Common myeloid progenitor, CD34-positive (primary cell): ENCODE results near the gene MAP4K4.
"Not testable (repeated sequence)": the region's sequence is repeated elsewhere in the genome, so short reads cannot be mapped to it uniquely, and the experiment has no call there.

Experiments used
- CTCF ChIA-PET: fragments of 350-600 bp; sonication (Branson Sonifier 250); formaldehyde crosslinking; loops from one replicate; lab custom pipeline; 2021; ENCODE audit warnings: antibody characterized with exemption; lab: Charles Lee
- POLR2A ChIA-PET: fragments of 350-600 bp; sonication (Branson Sonifier 250); formaldehyde crosslinking; loops from one replicate; lab custom pipeline; 2021; ENCODE audit warnings: antibody characterized with exemption; lab: Charles Lee
- DNase-seq, 3 donors: peaks; one replicate each; pipeline versions ENCODE4 v3.0.0 to v3.0.0-alpha.2; 2013
- H3K27ac ChIP-seq, 2 experiments: 1 replicate in 1 of 2; 2 replicates in 1 of 2; pipeline ENCODE4 v1.7.0; 2013; ENCODE audit warnings: inconsistent platforms in 2 of 2, low read length in 2 of 2, mild to moderate bottlenecking in 2 of 2, low read depth in 1 of 2, moderate library complexity in 1 of 2; ENCODE audit not compliant: severe bottlenecking in 2 of 2, insufficient read depth in 1 of 2, poor library complexity in 1 of 2
- H3K27me3 ChIP-seq, 5 experiments: replicated peaks in 2 of 5; 1 replicate in 3 of 5; 2 replicates in 2 of 5; pipeline versions ENCODE4 v1.6.1 to v1.7.0; 2013; ENCODE audit warnings: low read length in 4 of 5, mild to moderate bottlenecking in 2 of 5, moderate library complexity in 2 of 5, inconsistent platforms in 1 of 5; ENCODE audit not compliant: insufficient read depth in 5 of 5, control insufficient read depth in 4 of 5
- H3K36me3 ChIP-seq, 4 experiments: 1 replicate in 2 of 4; 2 replicates in 2 of 4; pipeline versions ENCODE4 v1.6.1 to v1.7.0; 2013; ENCODE audit warnings: low read length in 3 of 4, control low read depth in 1 of 4, mild to moderate bottlenecking in 1 of 4; ENCODE audit not compliant: control insufficient read depth in 4 of 4, insufficient read depth in 4 of 4
- H3K4me1 ChIP-seq, 4 experiments: 1 replicate in 3 of 4; 2 replicates in 1 of 4; pipeline versions ENCODE4 v1.6.1 to v1.7.1; 2013; ENCODE audit warnings: low read length in 3 of 4, mild to moderate bottlenecking in 3 of 4, control low read depth in 1 of 4, inconsistent platforms in 1 of 4, moderate library complexity in 1 of 4; ENCODE audit not compliant: control insufficient read depth in 4 of 4, insufficient read depth in 4 of 4; ENCODE audit errors: control extremely low read depth in 1 of 4
- H3K4me3 ChIP-seq, 7 experiments: 1 replicate in 4 of 7; 2 replicates in 3 of 7; pipeline versions ENCODE4 v1.5.1 to v1.7.0; 2013; ENCODE audit warnings: mild to moderate bottlenecking in 7 of 7, low read length in 6 of 7, moderate library complexity in 6 of 7, inconsistent platforms in 2 of 7, low read depth in 2 of 7, control low read depth in 1 of 7; ENCODE audit not compliant: insufficient read depth in 4 of 7, control insufficient read depth in 1 of 7; ENCODE audit errors: extremely low read depth in 1 of 7
- H3K9me3 ChIP-seq, 5 experiments: 1 replicate in 4 of 5; 2 replicates in 1 of 5; pipeline versions ENCODE4 v1.6.1 to v1.7.1; 2013; ENCODE audit warnings: low read length in 4 of 5, mild to moderate bottlenecking in 2 of 5, inconsistent platforms in 1 of 5, low read depth in 1 of 5, moderate library complexity in 1 of 5; ENCODE audit not compliant: control insufficient read depth in 4 of 5, insufficient read depth in 2 of 5; ENCODE audit errors: control extremely low read depth in 1 of 5
- WGBS: methylation state at CpG from one replicate; pipeline ENCODE4 v1.1.5; 2013; ENCODE audit not compliant: insufficient coverage; 5-methylcytosine and 5-hydroxymethylcytosine counted together

The MAP4K4 gene

DNA sequence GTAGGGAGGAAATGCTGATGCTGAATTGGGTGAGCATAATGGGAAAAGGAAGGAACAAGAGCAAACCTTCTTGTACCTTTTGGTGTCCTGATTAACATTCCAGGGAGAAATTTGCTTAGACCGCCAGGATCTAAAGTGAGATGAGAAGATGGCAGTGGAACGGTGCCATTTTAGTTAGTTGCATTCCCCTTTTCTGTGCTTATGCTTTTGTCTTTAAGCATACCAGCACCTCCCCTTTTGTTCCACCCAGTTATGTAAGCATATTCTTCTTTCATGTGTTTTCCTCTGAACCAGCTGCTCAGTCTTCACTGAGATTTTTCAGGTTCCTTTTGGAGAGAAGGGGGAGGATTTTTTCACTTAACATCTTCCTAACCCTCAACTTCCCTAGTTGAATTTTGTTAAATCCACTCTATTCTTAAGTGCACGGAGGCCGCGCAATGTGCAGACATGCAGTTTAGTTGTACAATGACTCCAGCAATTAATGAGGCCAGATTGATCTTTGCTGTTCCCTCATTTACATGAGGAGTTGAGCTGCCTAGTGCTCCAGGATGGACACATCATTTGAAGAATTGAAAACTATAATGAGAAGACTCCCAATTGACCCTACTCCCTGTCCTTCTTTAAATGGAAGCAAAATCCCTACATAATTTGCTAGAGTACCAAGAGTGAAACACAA, 73.9 kb downstream of the MAP4K4 start:
- no peaks in the 10 kb centered on the region for H3K9me3 ChIP-seq
- ChIA-PET POLR2A (no interaction called here), CTCF (interaction anchor here (0.7 to 5.9 kb wide), 15 partner anchors 9 to 308 kb away, joined by 3 to 40 read pairs (median 3); no protein-coding TSS in a partner anchor)
- H3K4me3 ChIP-seq, result no peak overlapping the region
- H3K27ac ChIP-seq, result no peak overlapping the region
- no peak for DNase-seq
- no peaks in the 10 kb centered on the region for H3K27me3 ChIP-seq
- peaks cover 9 to 67% (median 17%) of the 10 kb centered on the region in 4 experiments for H3K4me1 ChIP-seq
- H3K36me3 ChIP-seq, result no peaks in the 10 kb centered on the region
- WGBS, result 91% methylated on average over 5 of the region's 5 CpGs

DNA sequence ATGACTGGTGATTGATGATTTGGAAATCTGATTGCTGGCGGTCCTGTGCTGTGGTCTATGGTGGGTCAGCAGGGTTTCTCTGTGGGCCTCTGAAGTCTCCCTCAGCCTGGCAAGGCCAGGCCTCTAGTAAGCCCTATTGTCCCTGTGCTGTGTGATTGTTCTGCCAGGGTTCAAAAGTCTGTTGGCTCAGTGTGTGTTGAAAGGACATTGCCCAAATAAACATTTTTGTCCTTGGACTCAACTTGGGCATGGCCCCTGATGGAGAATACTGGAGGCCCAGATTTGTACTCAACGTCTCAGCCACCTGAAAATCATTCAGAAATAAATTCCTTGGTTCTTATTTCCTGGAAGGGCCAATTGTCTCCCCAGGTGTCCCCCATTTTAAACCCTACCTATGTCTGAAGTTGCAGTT, 74.4 kb downstream of the MAP4K4 start:
- ChIA-PET CTCF (interaction anchor here (1.0 to 5.9 kb wide), 7 partner anchors 8 to 61 kb away, joined by 3 to 40 read pairs (median 13); no protein-coding TSS in a partner anchor), POLR2A (interaction anchor here (0.6 kb wide), 1 partner anchor 15 kb away, joined by 3 read pairs; no protein-coding TSS in a partner anchor)
- Histone ChIP-seq H3K27me3 (no peaks in the 10 kb centered on the region), H3K36me3 (no peaks in the 10 kb centered on the region), H3K27ac (no peak overlapping the region), H3K4me1 (peaks cover 9 to 61% (median 17%) of the 10 kb centered on the region in 4 experiments), H3K4me3 (no peak overlapping the region), H3K9me3 (no peaks in the 10 kb centered on the region)
- 94% methylated on average over 2 of the region's 2 CpGs for WGBS
- no peak for DNase-seq

DNA sequence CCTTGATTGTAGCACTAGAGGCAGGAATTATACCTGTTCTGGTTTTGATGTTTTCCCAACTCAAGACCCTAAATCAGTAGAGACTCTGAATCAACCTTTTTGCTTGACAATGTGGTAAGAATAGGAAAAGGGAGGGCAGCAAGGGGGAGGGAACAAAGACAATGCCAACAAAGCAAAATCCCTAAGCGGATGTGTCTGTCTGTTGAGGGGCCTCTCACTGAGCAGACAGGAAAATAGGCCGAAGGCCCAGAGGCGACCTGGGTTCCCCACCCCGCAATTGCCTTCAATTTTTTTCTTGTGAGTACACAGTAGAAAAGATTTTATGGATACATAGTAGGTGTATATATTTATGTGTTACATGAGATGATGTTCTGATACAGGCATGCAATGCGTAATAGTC, 75.6 kb downstream of the MAP4K4 start:
- Histone ChIP-seq H3K27me3 (no peaks in the 10 kb centered on the region), H3K36me3 (no peaks in the 10 kb centered on the region), H3K4me1 (peaks cover 9 to 56% (median 17%) of the 10 kb centered on the region in 4 experiments), H3K9me3 (no peaks in the 10 kb centered on the region), H3K4me3 (no peak overlapping the region), H3K27ac (peak overlapping the region in 1 of 2 experiments; percentile 23)
- ChIA-PET CTCF (no interaction called here), POLR2A (no interaction called here)
- DNase-seq, result peak in 2 of 3 donors; percentile 33 to 49
- 23% methylated on average over 3 of the region's 5 CpGs for WGBS

DNA sequence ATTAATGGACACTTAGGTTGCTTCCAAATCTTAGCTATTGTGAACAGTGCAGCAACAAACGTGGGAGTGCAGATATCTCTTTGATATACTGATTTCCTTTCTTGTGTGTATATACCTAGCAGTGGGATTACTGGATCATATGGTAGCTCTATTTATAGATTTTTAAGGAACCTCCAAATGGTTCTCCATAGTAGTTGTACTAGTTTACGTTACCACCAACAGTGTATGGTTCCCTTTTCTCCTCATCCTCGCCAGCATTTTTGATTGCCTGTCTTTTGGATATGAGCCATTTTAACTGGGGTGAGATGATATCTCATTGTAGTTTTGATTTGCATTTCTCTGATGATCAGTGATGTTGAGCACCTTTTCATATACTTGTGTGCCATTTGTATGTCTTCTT, 76.5 kb downstream of the MAP4K4 start:
- H3K36me3 ChIP-seq, H3K27ac ChIP-seq, H3K9me3 ChIP-seq, DNase-seq, H3K27me3 ChIP-seq, H3K4me3 ChIP-seq, POLR2A ChIA-PET: not testable (repeated sequence)
- WGBS, result no CpG with 5 or more reads among the region's 3 CpGs
- CTCF ChIA-PET, result interaction anchor here (0.6 to 1.2 kb wide), 4 partner anchors 9 to 210 kb away, joined by 3 to 5 read pairs (median 4); no protein-coding TSS in a partner anchor
- H3K4me1 ChIP-seq, result peaks cover 7 to 48% (median 14%) of the 10 kb centered on the region in 4 experiments

DNA sequence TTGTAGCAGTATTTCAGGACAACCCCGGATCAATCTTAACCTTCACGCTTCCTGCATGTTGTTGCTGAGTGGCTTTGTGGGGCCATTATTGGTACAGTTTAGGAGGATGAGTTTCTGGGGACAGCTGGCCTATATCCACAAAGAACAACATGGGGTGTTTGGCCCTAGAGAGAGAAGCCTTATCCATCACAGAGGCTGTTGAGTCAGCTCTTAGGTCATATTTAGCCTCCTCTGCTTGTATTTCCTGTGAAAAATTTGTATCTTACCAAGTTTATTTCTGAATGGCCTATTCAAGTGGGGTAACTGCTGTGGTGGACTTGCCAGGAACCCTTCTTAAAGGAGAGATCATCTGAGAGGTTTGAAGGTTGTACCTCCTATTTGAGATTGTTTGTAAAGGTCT, 77.6 kb downstream of the MAP4K4 start:
- no CpG with 5 or more reads among the region's 2 CpGs for WGBS
- no peaks in the 10 kb centered on the region for H3K9me3 ChIP-seq
- no peak for DNase-seq
- H3K27ac ChIP-seq, result no peak overlapping the region
- no peaks in the 10 kb centered on the region for H3K36me3 ChIP-seq
- ChIA-PET POLR2A (no interaction called here), CTCF (interaction anchor here (0.8 to 1.2 kb wide), 2 partner anchors 30 to 56 kb away, joined by 3 read pairs; no protein-coding TSS in a partner anchor)
- H3K4me1 ChIP-seq, result peaks cover 7 to 45% (median 13%) of the 10 kb centered on the region in 4 experiments
- no peaks in the 10 kb centered on the region for H3K27me3 ChIP-seq
- H3K4me3 ChIP-seq, result no peak overlapping the region

DNA sequence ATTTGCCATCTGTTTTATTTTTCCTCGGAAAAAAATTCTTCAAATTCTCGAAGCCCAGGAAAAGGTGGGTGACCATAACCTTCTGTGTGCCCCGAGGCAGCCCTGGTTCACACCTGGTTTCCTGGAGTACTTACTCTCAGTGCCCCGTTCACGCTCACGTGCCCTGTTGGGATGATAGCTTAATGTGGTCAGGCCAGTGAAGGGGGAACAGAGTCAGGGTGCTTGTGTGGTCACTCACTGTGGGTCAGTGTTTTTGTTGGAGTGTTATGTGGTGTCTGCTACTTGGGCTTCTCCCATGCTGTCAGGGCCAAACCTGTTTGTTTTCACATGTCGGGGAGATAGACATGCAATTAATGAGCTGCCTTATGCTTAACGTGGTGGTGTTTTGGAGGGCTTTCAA, 78.1 kb downstream of the MAP4K4 start:
- 97% methylated on average over 8 of the region's 8 CpGs for WGBS
- peaks cover 7 to 46% (median 13%) of the 10 kb centered on the region in 4 experiments for H3K4me1 ChIP-seq
- no peak for DNase-seq
- H3K27me3 ChIP-seq, result no peaks in the 10 kb centered on the region
- POLR2A ChIA-PET, result no interaction called here
- no peaks in the 10 kb centered on the region for H3K9me3 ChIP-seq
- no peak overlapping the region for H3K27ac ChIP-seq
- H3K4me3 ChIP-seq, result no peak overlapping the region
- CTCF ChIA-PET, result interaction anchor here (0.8 to 1.3 kb wide), 2 partner anchors 31 to 48 kb away, joined by 3 to 4 read pairs; no protein-coding TSS in a partner anchor
- H3K36me3 ChIP-seq, result no peaks in the 10 kb centered on the region
